Measurements from ENCODE around the gene NCBP3. TPM values are rescaled to one million over a fixed set of nuclear protein-coding genes. Genes with fewer than 3 reads are reported as not detected.

Gene NCBP3
- total RNA-seq, 4 donors from 2014 or later = 22.2 to 25.7 (median 24.3) TPM

GRCh38 chr17:3890878-3891219 lies 44.8 kb upstream of the NCBP3 start:
- no peak overlapping the region for H3K4me3 ChIP-seq
- H3K36me3 ChIP-seq = no peaks in the 10 kb centered on the region
- H3K4me1 ChIP-seq = peaks cover 0 to 96% (median 48%) of the 10 kb centered on the region in 3 donors
- WGBS, 2 donors (ENCODE audit: low coverage in 1 of 2) = 40 to 56% methylated on average over 1 of the region's 4 CpGs
- peak overlapping the region in 3 of 4 donors; percentile 82 to 91 (median 90) for H3K27ac ChIP-seq
- no peak for ATAC-seq
- H3K27me3 ChIP-seq = no peaks in the 10 kb centered on the region
- TF ChIP-seq POLR2A (IDR thresholded peaks at IDR 0.05) (no peak), EP300 (IDR thresholded peaks at IDR 0.05) (no peak), POLR2AphosphoS5 (IDR thresholded peaks at IDR 0.05) (no peak), CTCF (IDR thresholded peaks at IDR 0.05) (no peak)
- no peaks in the 10 kb centered on the region for H3K9me3 ChIP-seq

GRCh38 chr17:3890082-3890877 lies 44.2 kb upstream of the NCBP3 start:
- no peak for TF ChIP-seq POLR2A (IDR thresholded peaks at IDR 0.05)
- TF ChIP-seq POLR2AphosphoS5 (IDR thresholded peaks at IDR 0.05) = peak; percentile 59
- ATAC-seq = peak; percentile 25
- peak overlapping the region in 3 of 4 donors; percentile 82 to 91 (median 90) for H3K27ac ChIP-seq
- no peaks in the 10 kb centered on the region for H3K9me3 ChIP-seq
- WGBS, 2 donors (ENCODE audit: low coverage in 1 of 2) = 44 to 50% methylated on average over 9 to 11 of the region's 22 CpGs
- H3K27me3 ChIP-seq = no peaks in the 10 kb centered on the region
- H3K4me1 ChIP-seq = peaks cover 0 to 97% (median 50%) of the 10 kb centered on the region in 3 donors
- H3K36me3 ChIP-seq = peaks cover 0 to 3% of the 10 kb centered on the region in 2 donors
- peak overlapping the region in 1 of 2 donors; percentile 2 for H3K4me3 ChIP-seq

GRCh38 chr17:3889325-3890012 lies 43.4 kb upstream of the NCBP3 start:
- Histone ChIP-seq H3K9me3 (no peaks in the 10 kb centered on the region), H3K36me3 (peaks cover 0 to 12% of the 10 kb centered on the region in 2 donors), H3K4me3 (no peak overlapping the region), H3K27ac (peak overlapping the region; percentile 0 to 91 (median 86)), H3K27me3 (no peaks in the 10 kb centered on the region), H3K4me1 (peaks cover 0 to 92% (median 50%) of the 10 kb centered on the region in 3 donors)
- no peak for ATAC-seq
- TF ChIP-seq POLR2AphosphoS5 (IDR thresholded peaks at IDR 0.05) (no peak), CTCF (IDR thresholded peaks at IDR 0.05) (no peak), POLR2A (IDR thresholded peaks at IDR 0.05) (no peak), EP300 (IDR thresholded peaks at IDR 0.05) (no peak)
- 68% methylated on average over 4 of the region's 17 CpGs; no CpG with 5 or more reads in 1 of the 2 donors for WGBS, 2 donors (ENCODE audit: low coverage in 1 of 2)

- peak; percentile 60 for ATAC-seq
- Histone ChIP-seq H3K36me3 (peaks cover 0 to 21% of the 10 kb centered on the region in 2 donors), H3K4me3 (no peak overlapping the region), H3K27me3 (no peaks in the 10 kb centered on the region), H3K4me1 (peaks cover 0 to 83% (median 45%) of the 10 kb centered on the region in 3 donors), H3K27ac (peak overlapping the region; percentile 45 to 91 (median 86)), H3K9me3 (no peaks in the 10 kb centered on the region)
- WGBS, 2 donors (ENCODE audit: low coverage in 1 of 2) = 62% methylated on average over 6 of the region's 50 CpGs; no CpG with 5 or more reads in 1 of the 2 donors
- TF ChIP-seq POLR2A (IDR thresholded peaks at IDR 0.05) (peak in 1 of 2 donors; percentile 28), EP300 (IDR thresholded peaks at IDR 0.05) (no peak), POLR2AphosphoS5 (IDR thresholded peaks at IDR 0.05) (peak; percentile 70), CTCF (IDR thresholded peaks at IDR 0.05) (no peak)
Observed at GRCh38 chr17:3888343-3889171, 42.5 kb upstream of the NCBP3 start.

- Histone ChIP-seq H3K27me3 (no peaks in the 10 kb centered on the region), H3K9me3 (no peaks in the 10 kb centered on the region), H3K27ac (peak overlapping the region; percentile 45 to 91 (median 86)), H3K36me3 (peaks cover 0 to 28% of the 10 kb centered on the region in 2 donors), H3K4me3 (no peak overlapping the region), H3K4me1 (peaks cover 0 to 78% (median 43%) of the 10 kb centered on the region in 3 donors)
- no peak for ATAC-seq
- TF ChIP-seq EP300 (IDR thresholded peaks at IDR 0.05) = no peak
- no peak for TF ChIP-seq CTCF (IDR thresholded peaks at IDR 0.05)
- TF ChIP-seq POLR2A (IDR thresholded peaks at IDR 0.05) = no peak
- TF ChIP-seq POLR2AphosphoS5 (IDR thresholded peaks at IDR 0.05) = no peak
- WGBS, 2 donors (ENCODE audit: low coverage in 1 of 2) = 49 to 67% methylated on average over 8 of the region's 9 CpGs
Observed at GRCh38 chr17:3887804-3888203, 41.8 kb upstream of the NCBP3 start.

Data from gastroesophageal sphincter (tissue), 4 donors.